ENCODE data around the gene PEX6. TPM values are rescaled to one million over a fixed set of nuclear protein-coding genes. Genes with fewer than 3 reads are reported as not detected.
"Not testable (repeated sequence)": the region's sequence is repeated elsewhere in the genome, so short reads cannot be mapped to it uniquely, and the experiment has no call there.

PEX6 gene
- total RNA-seq, 1 donor from 2014 or later = 19.6 TPM

DNA sequence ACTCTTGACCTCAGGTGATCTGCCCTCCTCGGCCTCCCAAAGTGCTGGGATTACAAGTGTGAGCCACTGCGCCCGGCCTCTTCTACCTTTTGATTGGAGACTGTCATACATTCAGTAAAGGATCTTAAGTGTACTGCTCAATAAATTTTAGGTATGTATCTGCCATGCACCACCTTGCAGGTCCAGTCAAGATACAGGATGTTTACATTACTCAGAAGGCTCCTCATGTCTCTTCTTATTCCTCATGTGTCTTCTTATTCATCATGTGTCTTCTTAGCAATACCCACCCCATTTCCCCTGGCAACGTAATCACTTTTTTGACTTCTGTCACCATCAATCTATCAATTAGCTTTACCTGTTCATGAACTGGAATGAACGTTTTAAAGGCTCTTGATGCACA is 26.9 kb upstream of the PEX6 start:
- no peak for DNase-seq (ENCODE audit: extremely low spot score in 2 of 2)
- H3K4me3 ChIP-seq = no peak overlapping the region
- H3K27me3 ChIP-seq = no peaks in the 10 kb centered on the region
- intact Hi-C loops (cut with DNase I) = no loop called here
- TF ChIP-seq POLR2A (IDR thresholded peaks at IDR 0.05) = no peak
- TF ChIP-seq POLR2AphosphoS5 (IDR thresholded peaks at IDR 0.05; ENCODE audit: insufficient read depth in 1 of 2, low read depth in 1 of 2) = no peak
- TF ChIP-seq, protein P1, sequence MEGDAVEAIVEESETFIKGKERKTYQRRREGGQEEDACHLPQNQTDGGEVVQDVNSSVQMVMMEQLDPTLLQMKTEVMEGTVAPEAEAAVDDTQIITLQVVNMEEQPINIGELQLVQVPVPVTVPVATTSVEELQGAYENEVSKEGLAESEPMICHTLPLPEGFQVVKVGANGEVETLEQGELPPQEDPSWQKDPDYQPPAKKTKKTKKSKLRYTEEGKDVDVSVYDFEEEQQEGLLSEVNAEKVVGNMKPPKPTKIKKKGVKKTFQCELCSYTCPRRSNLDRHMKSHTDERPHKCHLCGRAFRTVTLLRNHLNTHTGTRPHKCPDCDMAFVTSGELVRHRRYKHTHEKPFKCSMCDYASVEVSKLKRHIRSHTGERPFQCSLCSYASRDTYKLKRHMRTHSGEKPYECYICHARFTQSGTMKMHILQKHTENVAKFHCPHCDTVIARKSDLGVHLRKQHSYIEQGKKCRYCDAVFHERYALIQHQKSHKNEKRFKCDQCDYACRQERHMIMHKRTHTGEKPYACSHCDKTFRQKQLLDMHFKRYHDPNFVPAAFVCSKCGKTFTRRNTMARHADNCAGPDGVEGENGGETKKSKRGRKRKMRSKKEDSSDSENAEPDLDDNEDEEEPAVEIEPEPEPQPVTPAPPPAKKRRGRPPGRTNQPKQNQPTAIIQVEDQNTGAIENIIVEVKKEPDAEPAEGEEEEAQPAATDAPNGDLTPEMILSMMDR (IDR thresholded peaks at IDR 0.05) = no peak
- H3K27ac ChIP-seq = no peak overlapping the region
- H3K36me3 ChIP-seq = peaks cover 0 to 41% of the 10 kb centered on the region in 2 donors
- no peaks in the 10 kb centered on the region for H3K9me3 ChIP-seq
- no peaks in the 10 kb centered on the region for H3K4me1 ChIP-seq

DNA sequence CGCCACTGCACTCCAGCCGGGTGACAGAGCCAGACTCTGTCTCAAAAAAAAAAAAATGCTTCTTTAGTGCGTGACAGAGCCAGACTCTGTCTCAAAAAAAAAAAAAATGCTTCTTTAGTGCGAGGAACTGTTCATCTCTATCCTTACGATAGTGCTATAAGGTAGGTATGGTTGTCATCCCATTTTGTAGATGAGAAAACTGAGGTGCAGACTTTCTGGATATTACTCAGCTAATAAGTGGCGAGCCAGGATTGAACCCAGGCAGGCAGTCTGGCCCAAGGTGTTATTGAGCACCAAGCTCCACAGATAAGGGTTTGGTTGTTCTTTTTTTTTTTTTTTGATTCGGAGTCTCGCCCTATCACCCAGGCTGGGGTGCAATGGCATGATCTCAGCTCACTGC is 22.9 kb upstream of the PEX6 start:
- peaks cover 0 to 3% of the 10 kb centered on the region in 2 donors for H3K36me3 ChIP-seq

DNA sequence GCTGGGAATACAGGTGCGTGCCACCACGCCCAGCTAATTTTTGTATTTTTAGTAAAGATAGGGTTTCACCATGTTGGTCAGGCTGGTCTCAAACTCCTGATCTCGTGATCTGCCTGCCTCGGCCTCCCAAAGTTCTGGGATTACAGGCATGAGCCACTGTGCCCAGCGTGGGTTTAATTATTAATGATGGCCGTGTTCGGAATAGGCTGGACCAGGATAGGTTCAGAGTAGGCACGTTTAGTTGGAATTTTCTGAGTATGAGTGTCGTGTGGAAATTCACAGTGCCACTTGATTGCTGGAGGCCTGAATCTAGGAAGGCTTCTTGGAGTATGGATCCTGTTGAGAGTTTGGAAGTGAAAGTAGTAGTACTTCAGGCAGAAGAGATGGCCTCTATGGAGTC is 19.2 kb upstream of the PEX6 start:
- H3K9me3 ChIP-seq; H3K4me3 ChIP-seq; H3K27ac ChIP-seq; intact Hi-C loops (cut with DNase I); H3K4me1 ChIP-seq; DNase-seq (ENCODE audit: extremely low spot score in 2 of 2); H3K36me3 ChIP-seq; H3K27me3 ChIP-seq: not testable (repeated sequence)

More for the DNA sequence above, 22.9 kb upstream of the PEX6 start:
- intact Hi-C loops (cut with DNase I) = no loop called here
- Histone ChIP-seq H3K27ac (no peak overlapping the region), H3K4me1 (no peaks in the 10 kb centered on the region), H3K9me3 (no peaks in the 10 kb centered on the region), H3K4me3 (no peak overlapping the region), H3K27me3 (no peaks in the 10 kb centered on the region)
- DNase-seq (ENCODE audit: extremely low spot score in 2 of 2) = no peak
- TF ChIP-seq, protein P1 (IDR thresholded peaks at IDR 0.05) = no peak
- TF ChIP-seq POLR2AphosphoS5 (IDR thresholded peaks at IDR 0.05; ENCODE audit: insufficient read depth in 1 of 2, low read depth in 1 of 2) = no peak
- no peak for TF ChIP-seq POLR2A (IDR thresholded peaks at IDR 0.05)

DNA sequence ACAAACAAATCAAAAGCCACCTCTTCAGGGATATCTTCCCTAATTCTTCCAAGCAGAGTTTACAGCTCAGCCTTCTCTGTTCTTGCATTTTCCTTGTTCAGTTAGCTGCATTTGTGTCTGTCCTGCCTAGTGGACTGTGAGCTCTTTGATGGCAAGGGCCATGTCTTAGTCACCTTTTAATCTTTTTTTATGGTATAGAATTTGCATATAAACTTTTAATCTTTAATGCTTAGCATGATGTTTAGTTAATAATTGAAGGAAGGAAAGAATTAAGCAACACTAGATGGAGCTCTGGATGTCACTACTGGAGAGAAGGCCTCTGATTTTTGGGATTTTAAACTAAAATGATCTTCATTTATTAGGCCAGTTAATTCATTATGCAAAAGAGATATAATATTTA is 17.5 kb upstream of the PEX6 start:
- Histone ChIP-seq H3K9me3 (no peaks in the 10 kb centered on the region), H3K27me3 (no peaks in the 10 kb centered on the region), H3K36me3 (no peaks in the 10 kb centered on the region), H3K27ac (no peak overlapping the region), H3K4me3 (no peak overlapping the region), H3K4me1 (no peaks in the 10 kb centered on the region)
- intact Hi-C loops (cut with DNase I) = no loop called here
- DNase-seq (ENCODE audit: extremely low spot score in 2 of 2) = no peak
- no peak for TF ChIP-seq POLR2AphosphoS5 (IDR thresholded peaks at IDR 0.05; ENCODE audit: insufficient read depth in 1 of 2, low read depth in 1 of 2)
- no peak for TF ChIP-seq POLR2A (IDR thresholded peaks at IDR 0.05)

DNA sequence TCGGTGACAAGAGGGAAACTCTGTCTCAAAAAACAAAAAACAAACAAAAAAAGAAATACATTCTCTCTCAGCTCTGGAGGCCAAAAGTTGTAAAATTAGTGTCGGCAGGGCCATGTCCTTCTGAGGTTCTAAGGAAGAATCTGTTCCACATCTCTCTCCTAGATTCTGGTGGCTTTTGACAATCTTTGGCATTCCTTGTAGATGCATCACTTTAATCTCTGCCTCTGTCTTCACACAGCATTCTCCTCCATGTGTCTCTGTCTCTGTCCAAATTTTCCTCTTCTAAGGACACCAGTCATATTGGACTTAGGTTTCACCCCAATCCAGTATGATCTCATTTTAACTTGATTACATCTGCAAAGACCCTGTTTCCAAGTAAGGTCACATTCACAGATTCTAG is 14.5 kb upstream of the PEX6 start:
- H3K9me3 ChIP-seq = no peaks in the 10 kb centered on the region
- no peaks in the 10 kb centered on the region for H3K27me3 ChIP-seq
- H3K4me3 ChIP-seq = no peak overlapping the region
- no peak overlapping the region for H3K27ac ChIP-seq
- intact Hi-C loops (cut with DNase I) = no loop called here
- TF ChIP-seq, protein P1 (IDR thresholded peaks at IDR 0.05) = no peak
- TF ChIP-seq POLR2AphosphoS5 (IDR thresholded peaks at IDR 0.05; ENCODE audit: insufficient read depth in 1 of 2, low read depth in 1 of 2) = no peak
- no peak for TF ChIP-seq POLR2A (IDR thresholded peaks at IDR 0.05)
- peaks cover 9% of the 10 kb centered on the region for H3K4me1 ChIP-seq
- peaks cover 0 to 13% of the 10 kb centered on the region in 2 donors for H3K36me3 ChIP-seq
- no peak for DNase-seq (ENCODE audit: extremely low spot score in 2 of 2)

DNA sequence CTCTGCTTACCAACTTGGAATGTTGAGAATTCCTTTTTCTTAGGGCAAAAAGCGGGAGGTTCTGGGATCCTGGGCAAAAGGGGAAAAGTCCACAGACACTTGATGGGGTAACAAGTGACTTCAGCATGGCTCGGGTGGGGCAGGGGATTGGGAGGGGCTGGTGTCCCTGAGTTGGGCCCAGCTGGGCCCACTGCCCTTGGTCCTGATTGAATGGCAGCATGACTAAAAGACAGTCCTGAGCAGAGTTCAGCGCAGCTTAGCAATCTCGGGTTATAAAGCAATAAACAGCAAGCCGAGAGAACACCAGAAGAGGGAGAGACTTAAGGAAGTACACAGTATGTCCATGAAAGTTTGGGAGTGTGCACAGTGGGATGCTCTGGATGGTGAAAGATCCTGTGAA is 10.9 kb upstream of the PEX6 start:
- intact Hi-C loops (cut with DNase I) = loop anchor here (5.0 kb wide), 1 partner anchor 62 kb away; the partner anchor contains the start of gene CUL7
- Histone ChIP-seq H3K4me3 (no peak overlapping the region), H3K36me3 (peaks cover 0 to 13% of the 10 kb centered on the region in 2 donors), H3K27ac (no peak overlapping the region), H3K27me3 (no peaks in the 10 kb centered on the region), H3K9me3 (no peaks in the 10 kb centered on the region), H3K4me1 (peaks cover 44% of the 10 kb centered on the region)
- DNase-seq (ENCODE audit: extremely low spot score in 2 of 2) = no peak
- TF ChIP-seq POLR2AphosphoS5 (IDR thresholded peaks at IDR 0.05; ENCODE audit: insufficient read depth in 1 of 2, low read depth in 1 of 2) = no peak
- TF ChIP-seq, protein P1 (IDR thresholded peaks at IDR 0.05) = no peak
